NCI-H748 treated with DMSO at 0.1 percent for 48 hours (cell line): ENCODE measurements around the gene LRCH4.
A peak's percentile ranks its signal among the peaks of the same experiment; 100 is the strongest.
"Not testable (repeated sequence)": the region's sequence is repeated elsewhere in the genome, so short reads cannot be mapped to it uniquely, and the experiment has no call there.

ENCODE experiments used
- DNase-seq: peaks from one replicate; lab custom pipeline; 2025; lab: John Stamatoyannopoulos, UW

The LRCH4 gene

DNA sequence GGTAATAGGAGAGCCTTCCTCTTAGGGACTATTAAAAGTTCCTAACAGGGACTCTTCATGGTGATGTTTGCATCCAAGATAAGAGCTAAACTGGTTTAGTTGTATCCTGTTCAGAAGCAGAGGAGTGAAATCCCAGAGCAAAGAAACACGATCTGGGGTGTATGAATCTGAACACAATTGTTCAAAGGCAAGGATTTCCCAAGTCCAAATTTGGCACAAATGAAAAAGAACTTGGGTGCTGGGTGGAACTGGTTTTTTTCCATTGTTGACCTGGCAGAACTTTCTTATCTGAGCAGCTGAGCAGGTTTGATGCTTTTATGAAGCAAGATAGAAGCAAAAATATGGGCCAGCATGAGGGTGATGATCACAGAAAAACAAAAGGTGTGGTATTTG lies 41.0 kb downstream of the LRCH4 start:
- DNase-seq: no peak

DNA sequence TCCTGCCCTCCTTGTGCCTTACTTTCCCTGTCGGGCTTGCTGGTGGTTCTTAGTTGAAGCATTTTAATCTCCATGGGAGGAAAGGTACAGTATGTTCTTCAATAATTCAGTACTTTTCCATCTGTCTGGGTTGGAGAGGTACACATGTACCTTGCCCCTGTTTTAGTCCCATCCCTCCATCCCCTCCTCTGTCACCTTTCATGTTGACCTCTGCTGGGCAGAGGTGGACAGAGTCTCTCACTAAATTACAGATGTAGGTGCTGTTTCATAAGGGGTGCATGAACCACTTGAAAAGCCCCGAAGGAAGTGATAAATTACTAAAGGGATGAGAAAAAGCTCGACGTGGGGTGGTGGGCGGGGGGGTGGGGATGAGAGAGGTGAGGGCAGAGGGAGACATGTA lies 41.5 kb downstream of the LRCH4 start:
- no peak for DNase-seq

DNA sequence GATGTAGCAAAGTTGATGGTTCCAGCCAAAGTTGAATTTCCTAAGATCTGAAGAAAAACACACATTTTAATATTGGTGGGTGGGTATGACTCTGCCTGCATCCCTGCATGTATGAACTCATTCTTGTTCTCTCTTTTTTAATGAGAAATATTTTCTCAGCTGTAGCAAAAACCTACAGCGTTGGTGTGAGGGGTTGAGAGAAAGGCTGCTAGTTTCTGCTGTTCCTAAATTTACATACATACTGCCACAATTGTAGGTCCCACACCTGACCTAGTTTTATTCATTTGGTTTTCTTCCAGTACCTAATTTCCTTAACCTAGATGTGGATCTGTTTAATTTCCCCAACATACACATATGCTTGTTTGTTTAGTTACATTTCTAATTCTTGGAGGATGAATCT lies 42.3 kb downstream of the LRCH4 start:
- DNase-seq: no peak

DNA sequence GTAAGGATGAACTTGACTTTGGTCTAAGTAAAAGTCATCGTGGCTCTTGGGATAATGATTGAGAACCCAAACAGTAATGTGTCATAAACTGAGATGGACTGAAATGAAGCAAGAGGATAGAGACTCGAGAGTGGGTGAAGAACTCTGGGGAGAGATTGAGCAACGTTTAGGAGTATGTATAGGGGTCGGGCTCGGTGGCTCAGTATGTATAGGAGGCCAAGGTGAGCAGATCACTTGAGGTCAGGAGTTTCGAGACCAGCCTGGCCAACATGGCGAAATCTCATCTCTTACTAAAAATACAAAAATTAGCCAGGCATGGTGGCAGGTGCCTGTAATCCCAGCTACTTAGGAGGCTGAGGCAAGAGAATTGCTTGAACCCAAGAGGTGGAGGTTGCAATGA lies 44.6 kb downstream of the LRCH4 start:
- not testable (repeated sequence) for DNase-seq

DNA sequence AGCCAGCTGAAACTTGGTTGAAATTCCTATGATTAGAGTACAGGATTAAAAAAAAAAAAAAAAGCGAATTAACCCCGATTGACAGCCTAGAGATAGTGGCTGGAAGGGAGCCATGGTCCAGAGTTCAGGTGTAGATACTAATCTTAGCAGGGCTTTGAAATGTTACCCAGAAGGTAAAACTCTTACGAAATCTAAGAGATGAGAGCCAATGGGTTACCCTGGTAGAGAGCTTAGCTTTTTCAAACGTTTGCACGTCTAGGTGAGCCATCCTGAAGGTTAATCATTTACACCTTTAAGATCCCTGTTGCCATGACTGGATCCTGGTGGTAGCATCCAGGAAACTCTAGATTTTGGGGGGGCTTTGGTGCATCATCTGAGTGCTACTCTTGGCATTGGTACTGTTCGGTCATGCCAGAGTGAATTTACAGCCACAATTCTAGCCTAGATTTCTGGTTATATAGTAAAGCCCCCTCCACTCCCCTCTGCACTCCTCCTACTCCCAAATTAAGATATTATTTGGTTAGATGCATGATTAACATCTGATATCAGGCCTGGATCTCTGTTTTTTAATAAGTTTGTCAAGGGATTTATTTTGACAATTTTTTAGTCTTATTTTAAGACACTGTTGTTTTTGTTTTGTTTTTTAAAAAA lies 45.7 kb downstream of the LRCH4 start:
- no peak for DNase-seq

DNA sequence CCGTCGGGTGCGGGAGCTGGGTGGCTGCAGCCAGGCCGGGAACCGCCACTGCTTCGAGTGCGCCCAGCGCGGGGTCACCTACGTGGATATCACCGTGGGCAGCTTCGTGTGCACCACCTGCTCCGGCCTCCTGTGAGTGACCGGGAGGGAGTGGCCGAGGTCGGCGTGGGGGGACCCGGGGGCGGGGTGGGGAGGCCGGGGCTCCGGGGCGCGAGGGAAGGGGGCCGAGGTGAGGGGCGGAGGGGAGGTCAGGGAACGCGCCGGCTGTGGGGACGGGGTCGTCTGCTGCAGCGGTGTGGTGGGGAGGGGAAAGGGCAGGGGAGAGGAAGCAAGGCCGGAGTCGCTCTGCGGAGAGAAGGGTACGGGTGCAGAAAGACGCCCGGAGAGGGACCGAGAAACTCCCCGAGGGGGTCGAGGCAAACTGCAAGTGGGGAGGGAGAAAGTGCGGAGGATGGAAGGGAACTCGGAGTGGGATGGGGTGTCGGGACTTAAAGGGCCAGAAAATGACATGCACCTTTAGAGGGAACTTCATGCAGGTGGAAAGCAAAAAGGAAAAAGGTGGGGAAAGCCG lies 46.4 kb downstream of the LRCH4 start:
- no peak for DNase-seq

DNA sequence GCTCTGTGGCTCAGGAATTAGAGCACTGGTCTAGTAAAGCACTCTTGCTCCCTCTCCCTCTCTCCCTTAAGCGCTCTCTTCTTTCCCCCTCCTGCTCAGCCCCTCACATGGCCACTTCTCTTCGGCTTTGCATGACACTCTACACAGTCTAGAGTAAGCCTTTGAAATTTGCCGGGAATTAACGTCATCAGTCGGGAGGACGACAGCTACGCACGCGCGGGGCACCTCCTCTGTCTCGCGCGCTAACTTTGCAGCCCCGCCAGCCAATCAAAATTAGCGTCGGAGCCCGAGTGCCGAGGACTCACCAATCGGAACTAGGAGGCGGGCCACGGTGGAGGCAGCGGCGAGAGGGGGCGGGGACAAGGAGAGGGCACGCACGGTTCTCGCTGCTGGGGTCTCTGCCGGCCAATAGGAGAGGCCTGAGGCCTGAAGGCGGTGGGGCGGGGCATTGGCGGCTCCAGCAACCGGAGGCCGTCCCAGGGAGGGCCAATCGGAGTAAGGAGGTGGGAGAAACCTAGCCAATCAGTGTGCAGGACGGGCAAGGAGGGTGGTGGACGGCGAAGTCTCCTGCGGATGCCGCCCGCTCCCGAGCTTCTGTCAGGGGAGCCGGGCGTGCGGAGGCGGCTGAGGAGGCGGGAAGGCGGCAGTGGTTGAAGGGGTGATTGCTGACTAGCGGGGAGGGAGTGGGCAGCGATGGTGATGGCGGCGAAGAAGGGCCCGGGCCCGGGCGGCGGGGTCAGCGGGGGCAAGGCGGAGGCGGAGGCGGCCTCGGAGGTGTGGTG lies 47.1 kb downstream of the LRCH4 start, which contains the start of gene AGFG2:
TSS of gene AGFG2 (plus strand) at position 550 of the 782 bp plus-strand sequence. CDS start at position 694, 144 bp downstream.
- peak; percentile 98 for DNase-seq

DNA sequence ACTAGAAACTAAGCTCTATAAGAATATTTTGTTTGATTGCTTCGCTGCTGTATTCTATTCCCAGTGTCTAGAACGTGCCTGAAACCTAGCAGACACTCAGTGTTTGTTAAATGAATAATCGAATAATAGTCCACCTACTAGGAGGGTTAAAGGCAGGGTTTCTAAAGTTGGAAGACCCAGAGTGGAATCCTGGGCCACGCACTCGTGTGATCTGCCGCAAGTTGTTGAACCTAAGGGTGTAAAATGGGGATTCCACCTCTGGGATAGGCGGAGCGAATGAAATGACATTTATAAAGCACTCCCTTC lies 47.6 kb downstream of the LRCH4 start:
- DNase-seq: no peak

DNA sequence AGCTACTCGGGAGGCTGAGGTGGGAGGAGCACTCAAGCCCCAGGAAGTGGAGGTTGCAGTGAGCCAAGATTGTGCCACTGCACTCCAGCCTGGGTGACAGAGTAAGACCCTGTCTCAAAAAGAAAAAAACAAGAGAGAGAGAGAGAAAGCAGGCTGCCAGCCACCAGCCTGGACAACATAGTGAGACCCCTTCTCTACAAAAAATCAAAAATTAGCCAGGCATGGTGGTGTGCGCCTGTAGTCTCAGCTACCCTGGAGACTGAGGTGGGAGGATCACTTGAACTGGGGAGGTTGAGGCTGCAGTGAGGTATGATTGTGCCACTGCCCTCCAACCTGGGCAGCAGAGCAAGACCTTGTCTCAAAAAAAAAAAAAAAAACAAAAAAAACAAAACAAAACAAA lies 49.2 kb downstream of the LRCH4 start:
- DNase-seq: not testable (repeated sequence)

DNA sequence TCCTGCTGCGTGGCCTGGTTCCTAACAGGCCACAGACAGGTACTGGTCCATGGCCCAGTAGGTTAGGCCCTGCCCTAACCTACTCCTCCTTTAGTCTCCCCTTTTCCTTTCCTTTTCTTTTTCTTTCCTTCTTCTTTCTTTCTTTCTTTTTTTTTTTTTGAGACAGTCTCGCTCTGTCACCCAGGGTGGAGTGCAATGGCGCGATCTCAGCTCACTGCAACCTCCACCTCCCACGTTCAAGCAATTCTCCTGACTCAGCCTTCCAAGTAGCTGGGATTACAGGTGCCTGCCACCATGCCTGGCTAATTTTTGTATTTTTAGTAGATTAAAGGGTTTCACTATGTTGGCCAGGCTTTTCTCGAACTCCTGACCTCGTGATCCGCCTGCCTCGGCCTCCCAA lies 49.9 kb downstream of the LRCH4 start:
- not testable (repeated sequence) for DNase-seq

DNA sequence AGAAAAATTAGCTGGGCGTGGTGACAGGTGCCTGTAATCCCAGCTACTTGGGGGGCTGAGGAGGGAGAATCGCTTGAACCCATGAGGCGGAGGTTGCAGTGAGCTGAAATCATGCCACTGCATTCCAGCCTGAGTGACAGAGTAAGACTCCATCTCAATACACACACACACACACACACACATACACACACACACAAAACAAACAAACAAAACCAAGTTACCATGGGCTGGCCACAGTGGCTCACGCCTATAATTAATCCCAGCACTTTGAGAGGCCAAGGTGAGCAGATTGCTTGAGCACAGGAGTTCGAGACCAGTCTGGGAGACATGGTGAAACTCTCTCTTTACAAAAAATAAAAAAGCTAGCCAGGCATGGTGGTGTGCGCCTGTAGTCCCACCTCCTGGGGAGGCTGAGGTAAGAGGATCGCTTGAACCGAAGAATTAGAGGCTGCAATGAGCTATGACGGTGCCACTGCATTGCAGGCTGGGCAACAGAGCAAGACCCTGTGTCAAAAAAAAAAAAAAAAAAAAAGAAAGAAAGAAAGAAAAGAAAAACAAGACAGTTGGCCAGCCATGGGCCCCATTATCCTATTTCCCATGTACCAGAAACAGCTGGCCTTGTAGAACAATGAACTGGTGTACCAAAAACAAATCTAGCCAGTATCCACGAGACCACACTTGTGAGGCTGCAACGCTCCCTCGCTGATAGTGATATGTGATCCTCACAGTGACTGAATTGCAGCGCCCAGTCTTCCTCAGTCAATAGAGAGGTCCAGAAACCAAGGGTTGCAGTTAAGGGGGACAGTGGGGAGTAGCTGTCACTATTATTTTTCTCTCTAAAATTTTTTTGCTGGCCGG lies 53.5 kb downstream of the LRCH4 start:
- DNase-seq: no peak

DNA sequence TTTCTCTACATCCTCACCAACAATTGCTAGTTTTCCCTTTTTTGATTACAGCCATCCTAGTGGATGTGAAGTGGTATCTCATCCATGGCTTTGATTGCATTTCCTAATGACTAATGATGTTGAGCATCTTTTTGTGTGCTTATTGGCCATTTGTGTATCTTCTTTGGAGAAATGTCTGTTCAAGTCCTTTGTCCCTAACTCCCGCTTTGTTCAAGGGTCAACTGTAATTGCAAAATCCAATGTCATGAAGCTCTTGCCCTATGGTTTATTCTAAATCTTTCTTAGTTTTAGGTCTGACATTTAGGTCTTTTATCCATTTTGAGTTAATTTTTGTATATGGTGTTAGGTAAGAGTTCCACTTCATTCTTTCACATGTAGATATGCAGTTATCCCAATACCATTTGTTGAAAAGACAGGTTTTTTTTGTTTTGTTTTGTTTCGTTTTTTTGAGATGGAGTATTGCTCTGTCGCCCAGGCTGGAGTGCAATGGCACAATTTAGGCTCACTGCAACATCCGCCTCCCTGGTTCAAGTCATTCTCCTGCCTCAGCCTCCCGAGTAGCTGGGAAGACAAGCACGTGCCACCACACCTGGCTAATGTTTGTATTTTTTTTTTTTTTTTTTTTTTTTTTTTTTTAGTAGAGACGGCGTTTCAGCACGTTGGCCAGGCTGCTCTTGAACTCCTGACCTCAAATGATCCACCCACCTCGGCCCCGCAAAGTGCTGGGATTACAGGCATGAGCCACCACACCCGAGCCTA lies 57.6 kb downstream of the LRCH4 start:
- DNase-seq: not testable (repeated sequence)
